SK-N-SH (cell line): Measurements from ENCODE around the gene FOXE3.

Experiments
- JUND ChIP-seq: IDR thresholded peaks from 2 replicates; pipeline ENCODE4 v1.4.0; 2012
- POLR2AphosphoS5 ChIP-seq: IDR thresholded peaks from 2 replicates; pipeline ENCODE4 v1.6.1; 2012; ENCODE audit warnings: low read depth, low read length
- RXRA ChIP-seq: IDR thresholded peaks from 2 replicates; pipeline ENCODE4 v1.4.0; 2012; ENCODE audit warnings: low read depth, mild to moderate bottlenecking, borderline replicate concordance
- SMC3 ChIP-seq: IDR thresholded peaks from 2 replicates; pipeline ENCODE4 v1.6.1; 2012; ENCODE audit warnings: low read depth, low read length, improper control_type of control experiment
- TCF12 ChIP-seq: IDR thresholded peaks from 2 replicates; pipeline ENCODE4 v1.4.0; 2012

DNA sequence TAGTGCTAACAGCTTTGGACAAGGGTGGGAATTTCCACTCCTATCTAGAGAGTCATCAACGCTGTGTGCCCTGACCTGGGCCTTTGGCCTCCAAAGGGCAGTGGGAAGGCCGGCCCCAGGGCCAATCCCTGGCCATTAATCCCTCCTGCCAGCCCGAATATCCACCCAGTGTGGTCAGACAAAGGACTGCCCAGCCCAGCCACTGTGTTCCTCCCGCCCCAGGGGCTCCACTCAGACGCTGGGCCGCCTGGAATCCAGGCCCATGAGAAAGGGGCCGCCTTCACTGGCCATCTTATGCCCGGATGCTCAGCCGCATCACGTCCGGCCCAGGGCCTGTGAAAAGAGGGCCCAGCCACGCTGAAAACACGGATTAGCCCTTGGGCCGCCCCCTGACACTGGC lies 3.6 kb upstream of the FOXE3 start:
- TF ChIP-seq SMC3: no peak
- no peak for TF ChIP-seq POLR2AphosphoS5
- no peak for TF ChIP-seq TCF12
- no peak for TF ChIP-seq JUND
- TF ChIP-seq RXRA: no peak
